Stimulated activated CD4-positive, alpha-beta T cell treated with anti-CD3 and anti-CD28 coated beads, Interleukin-12 subunit alpha, Interleukin-12 subunit beta, amount 100 ng/mL, for 48 hours (primary cell): ENCODE results near the gene NEBL.

Experiments
- DNase-seq, 3 donors: peaks; one replicate each; pipeline ENCODE4 v3.0.0-alpha.2; 2020; ENCODE audit warnings: low read depth in 2 of 3, low spot score in 1 of 3

Gene NEBL

GRCh38 chr10:20778008-20778757, 118.9 kb downstream of the NEBL start:
- no peak for DNase-seq

GRCh38 chr10:20776384-20777118, 120.6 kb downstream of the NEBL start:
- no peak for DNase-seq

- DNase-seq: no peak
These were observed 126.1 kb downstream of the NEBL start for GRCh38 chr10:20771051-20771450.

- no peak for DNase-seq
These were observed 127.6 kb downstream of the NEBL start for GRCh38 chr10:20769481-20769880.

GRCh38 chr10:20768843-20769242, 128.3 kb downstream of the NEBL start:
- no peak for DNase-seq

GRCh38 chr10:20767028-20767427, 130.1 kb downstream of the NEBL start:
- no peak for DNase-seq

GRCh38 chr10:20765066-20765465, 132.0 kb downstream of the NEBL start:
- no peak for DNase-seq

- DNase-seq: no peak
These were observed 136.7 kb downstream of the NEBL start for GRCh38 chr10:20760460-20760859.

- DNase-seq: no peak
These were observed 148.6 kb downstream of the NEBL start for GRCh38 chr10:20748551-20748950.

GRCh38 chr10:20747782-20748181, 149.3 kb downstream of the NEBL start:
- no peak for DNase-seq

GRCh38 chr10:20746856-20747255, 150.3 kb downstream of the NEBL start:
- no peak for DNase-seq

GRCh38 chr10:20745556-20746375, 151.3 kb downstream of the NEBL start:
- no peak for DNase-seq

GRCh38 chr10:20744821-20745220, 152.3 kb downstream of the NEBL start:
- no peak for DNase-seq

GRCh38 chr10:20743942-20744341, 153.2 kb downstream of the NEBL start:
- no peak for DNase-seq

GRCh38 chr10:20742737-20743541, 154.2 kb downstream of the NEBL start:
- DNase-seq: no peak

- no peak for DNase-seq
These were observed 157.0 kb downstream of the NEBL start for GRCh38 chr10:20740120-20740519.

- no peak for DNase-seq
These were observed 160.0 kb downstream of the NEBL start for GRCh38 chr10:20737107-20737506.
